ENCODE data around the gene GFY. TPM values are rescaled to one million over a fixed set of nuclear protein-coding genes. Genes with fewer than 3 reads are reported as not detected.

Gene GFY
- polyA plus RNA-seq, 3 donors: not detected

- peaks cover 22% of the 10 kb centered on the region for H3K4me1 Mint-ChIP-seq
- Histone ChIP-seq H3K36me3 (replicated peaks in 1 of 2; ENCODE audit: control insufficient read depth in 1 of 2, insufficient read depth in 2 of 2, low read length in 2 of 2) (no peaks in the 10 kb centered on the region), H3K27me3 (ENCODE audit: control insufficient read depth in 2 of 2, insufficient read depth in 2 of 2, low read length in 2 of 2) (peaks cover 24 to 29% of the 10 kb centered on the region in 2 donors)
These were observed 8.1 kb upstream of the GFY start for GRCh38 chr19:49417088-49417487.

GRCh38 chr19:49418511-49418910 lies 6.7 kb upstream of the GFY start:
- intact Hi-C loops (cut with micrococcal nuclease): no loop called here
- 86% methylated on average over 1 of the region's 5 CpGs for WGBS (ENCODE audit: insufficient coverage)

More at GRCh38 chr19:49417088-49417487, 8.1 kb upstream of the GFY start:
- H3K36me3 Mint-ChIP-seq: peaks cover 0 to 11% of the 10 kb centered on the region in 2 donors
- H3K9ac ChIP-seq (ENCODE audit: insufficient read depth, low read length, poor library complexity, severe bottlenecking): no peak overlapping the region
- no peak overlapping the region for H2AFZ ChIP-seq (ENCODE audit: insufficient read depth, low read depth, low read length, poor library complexity, severe bottlenecking)
- no peaks in the 10 kb centered on the region for H3K79me2 ChIP-seq (ENCODE audit: insufficient read depth, low read length)
- no peak overlapping the region for H3K4me3 ChIP-seq (replicated peaks in 1 of 3; ENCODE audit: low read depth in 2 of 3, low read length in 3 of 3)
- intact Hi-C loops (cut with micrococcal nuclease): no loop called here
- no peak overlapping the region for H3K27ac ChIP-seq (ENCODE audit: low read depth in 1 of 2, low read length in 2 of 2)
- H3K4me1 ChIP-seq (ENCODE audit: control insufficient read depth in 1 of 2, insufficient read depth in 2 of 2, low read length in 2 of 2): peaks cover 3 to 4% of the 10 kb centered on the region in 2 donors
- DNase-seq: no peak
- H3K27ac Mint-ChIP-seq: no peak overlapping the region
- no peak for TF ChIP-seq CTCF (IDR thresholded peaks at IDR 0.05)
- peaks cover 0 to 6% of the 10 kb centered on the region in 2 donors for H3K9me3 ChIP-seq (replicated peaks in 1 of 2; ENCODE audit: control insufficient read depth in 1 of 2, insufficient read depth in 1 of 2, low read length in 2 of 2)
- WGBS (ENCODE audit: insufficient coverage): 86% methylated on average over 2 of the region's 7 CpGs
- H3K9me3 Mint-ChIP-seq: peaks cover 0 to 9% (median 6%) of the 10 kb centered on the region in 7 donors
- H3K4me3 Mint-ChIP-seq: no peak overlapping the region
- peaks cover 39 to 44% (median 43%) of the 10 kb centered on the region in 3 donors for H3K27me3 Mint-ChIP-seq (ENCODE audit: low read depth in 3 of 3)
- no peak overlapping the region for H3K4me2 ChIP-seq (replicated peaks; ENCODE audit: extremely low read depth, low read length, poor library complexity, severe bottlenecking)
- no peaks in the 10 kb centered on the region for H4K20me1 ChIP-seq (ENCODE audit: insufficient read depth, low read length)

More at GRCh38 chr19:49418511-49418910, 6.7 kb upstream of the GFY start:
- no peak overlapping the region for H3K4me3 Mint-ChIP-seq
- no peak overlapping the region for H3K27ac Mint-ChIP-seq
- Histone ChIP-seq H3K4me3 (replicated peaks in 1 of 3; ENCODE audit: low read depth in 2 of 3, low read length in 3 of 3) (no peak overlapping the region), H2AFZ (ENCODE audit: insufficient read depth, low read depth, low read length, poor library complexity, severe bottlenecking) (no peak overlapping the region), H4K20me1 (ENCODE audit: insufficient read depth, low read length) (no peaks in the 10 kb centered on the region), H3K27me3 (ENCODE audit: control insufficient read depth in 2 of 2, insufficient read depth in 2 of 2, low read length in 2 of 2) (peaks cover 37 to 43% of the 10 kb centered on the region in 2 donors), H3K36me3 (replicated peaks in 1 of 2; ENCODE audit: control insufficient read depth in 1 of 2, insufficient read depth in 2 of 2, low read length in 2 of 2) (no peaks in the 10 kb centered on the region), H3K79me2 (ENCODE audit: insufficient read depth, low read length) (no peaks in the 10 kb centered on the region), H3K9me3 (replicated peaks in 1 of 2; ENCODE audit: control insufficient read depth in 1 of 2, insufficient read depth in 1 of 2, low read length in 2 of 2) (peaks cover 0 to 14% of the 10 kb centered on the region in 2 donors), H3K9ac (ENCODE audit: insufficient read depth, low read length, poor library complexity, severe bottlenecking) (no peak overlapping the region), H3K27ac (ENCODE audit: low read depth in 1 of 2, low read length in 2 of 2) (no peak overlapping the region), H3K4me1 (ENCODE audit: control insufficient read depth in 1 of 2, insufficient read depth in 2 of 2, low read length in 2 of 2) (peaks cover 13 to 19% of the 10 kb centered on the region in 2 donors), H3K4me2 (replicated peaks; ENCODE audit: extremely low read depth, low read length, poor library complexity, severe bottlenecking) (no peak overlapping the region)
- H3K36me3 Mint-ChIP-seq: peaks cover 0 to 16% of the 10 kb centered on the region in 2 donors
- no peak for DNase-seq
- no peak for TF ChIP-seq CTCF (IDR thresholded peaks at IDR 0.05)
- peaks cover 0 to 12% (median 7%) of the 10 kb centered on the region in 7 donors for H3K9me3 Mint-ChIP-seq
- peaks cover 31% of the 10 kb centered on the region for H3K4me1 Mint-ChIP-seq
- peaks cover 50 to 56% (median 52%) of the 10 kb centered on the region in 3 donors for H3K27me3 Mint-ChIP-seq (ENCODE audit: low read depth in 3 of 3)

All from CD14-positive monocyte (primary cell).